Effector memory CD8-positive, alpha-beta T cell (primary cell): ENCODE data around the gene ABCC4.

ENCODE experiments used
- ATAC-seq: fragments of 150-1000 bp; cut with Tn5 transposase; replicated peaks from 2 replicates; pipeline ENCODE4 v1.10.0; 2021; ENCODE audit warnings: mild to moderate bottlenecking, moderate library complexity
- DNase-seq, 3 experiments: peaks; one replicate each; pipeline ENCODE4 v3.0.0; 2021
- H3K27ac Mint-ChIP-seq, 2 donors: one replicate each; pipeline ENCODE4 v1.8.0; 2022; ENCODE audit warnings: mild to moderate bottlenecking in 2 of 2, mixed read lengths in 2 of 2, moderate library complexity in 2 of 2
- H3K27me3 Mint-ChIP-seq, 2 donors: one replicate each; pipeline ENCODE4 v1.8.0; 2022; ENCODE audit warnings: mixed read lengths in 2 of 2
- H3K36me3 Mint-ChIP-seq: one replicate; pipeline ENCODE4 v1.8.0; 2022; ENCODE audit warnings: mild to moderate bottlenecking, moderate library complexity, mixed read lengths; ENCODE audit not compliant: insufficient read depth
- H3K4me1 Mint-ChIP-seq, 2 donors: one replicate each; pipeline ENCODE4 v1.8.0; 2022; ENCODE audit warnings: low read depth in 2 of 2, mixed read lengths in 2 of 2
- H3K4me3 Mint-ChIP-seq, 2 donors: one replicate each; pipeline ENCODE4 v1.8.0; 2022; ENCODE audit warnings: mild to moderate bottlenecking in 2 of 2, mixed read lengths in 2 of 2, moderate library complexity in 2 of 2
- H3K9me3 Mint-ChIP-seq, 2 donors: one replicate each; pipeline ENCODE4 v1.8.0; 2022; ENCODE audit warnings: mixed read lengths in 2 of 2

The ABCC4 gene

GRCh38 chr13:95023405-95023804 is 277.8 kb downstream of the ABCC4 start:
- Mint-ChIP-seq H3K36me3 (peaks cover 5% of the 10 kb centered on the region), H3K4me1 (peaks cover 0 to 4% of the 10 kb centered on the region in 2 donors), H3K27me3 (no peaks in the 10 kb centered on the region), H3K27ac (no peak overlapping the region), H3K9me3 (no peaks in the 10 kb centered on the region), H3K4me3 (no peak overlapping the region)
- no peak for DNase-seq
- no peak for ATAC-seq

GRCh38 chr13:95020298-95020987 is 280.8 kb downstream of the ABCC4 start:
- Mint-ChIP-seq H3K36me3 (peaks cover 5% of the 10 kb centered on the region), H3K27ac (no peak overlapping the region), H3K27me3 (no peaks in the 10 kb centered on the region), H3K9me3 (no peaks in the 10 kb centered on the region), H3K4me3 (no peak overlapping the region), H3K4me1 (peaks cover 0 to under 1% of the 10 kb centered on the region in 2 donors)
- ATAC-seq (no peak), DNase-seq (no peak)

- peaks cover 5% of the 10 kb centered on the region for H3K36me3 Mint-ChIP-seq
- H3K27ac Mint-ChIP-seq = no peak overlapping the region
- H3K27me3 Mint-ChIP-seq = no peaks in the 10 kb centered on the region
- H3K4me1 Mint-ChIP-seq = no peaks in the 10 kb centered on the region
- ATAC-seq (no peak), DNase-seq (no peak)
- H3K4me3 Mint-ChIP-seq = no peak overlapping the region
- no peaks in the 10 kb centered on the region for H3K9me3 Mint-ChIP-seq
Measured at GRCh38 chr13:95019886-95020285, 281.4 kb downstream of the ABCC4 start.

- H3K27me3 Mint-ChIP-seq = peaks cover 18 to 21% of the 10 kb centered on the region in 2 donors
- H3K9me3 Mint-ChIP-seq = no peaks in the 10 kb centered on the region
- no peak overlapping the region for H3K4me3 Mint-ChIP-seq
- ATAC-seq = no peak
- no peaks in the 10 kb centered on the region for H3K36me3 Mint-ChIP-seq
- DNase-seq = no peak
- peaks cover 0 to 2% of the 10 kb centered on the region in 2 donors for H3K4me1 Mint-ChIP-seq
- H3K27ac Mint-ChIP-seq = no peak overlapping the region
Measured at GRCh38 chr13:95007322-95007721, 293.9 kb downstream of the ABCC4 start.

- no peaks in the 10 kb centered on the region for H3K36me3 Mint-ChIP-seq
- no peak overlapping the region for H3K27ac Mint-ChIP-seq
- peaks cover 29 to 37% of the 10 kb centered on the region in 2 donors for H3K27me3 Mint-ChIP-seq
- no peaks in the 10 kb centered on the region for H3K9me3 Mint-ChIP-seq
- H3K4me1 Mint-ChIP-seq = peaks cover 0 to 3% of the 10 kb centered on the region in 2 donors
- ATAC-seq = no peak
- DNase-seq = no peak
- H3K4me3 Mint-ChIP-seq = no peak overlapping the region
Measured at GRCh38 chr13:95005300-95005699, 296.0 kb downstream of the ABCC4 start.

GRCh38 chr13:95003019-95003813 is 298.0 kb downstream of the ABCC4 start:
- Mint-ChIP-seq H3K27me3 (peaks cover 37 to 40% of the 10 kb centered on the region in 2 donors), H3K36me3 (no peaks in the 10 kb centered on the region), H3K4me3 (no peak overlapping the region), H3K27ac (no peak overlapping the region), H3K4me1 (peaks cover 0 to 3% of the 10 kb centered on the region in 2 donors), H3K9me3 (no peaks in the 10 kb centered on the region)
- DNase-seq = no peak
- no peak for ATAC-seq

- H3K36me3 Mint-ChIP-seq = no peaks in the 10 kb centered on the region
- no peak overlapping the region for H3K27ac Mint-ChIP-seq
- H3K9me3 Mint-ChIP-seq = no peaks in the 10 kb centered on the region
- DNase-seq (no peak), ATAC-seq (no peak)
- H3K4me1 Mint-ChIP-seq = peaks cover 0 to 3% of the 10 kb centered on the region in 2 donors
- peaks cover 43 to 46% of the 10 kb centered on the region in 2 donors for H3K27me3 Mint-ChIP-seq
- no peak overlapping the region for H3K4me3 Mint-ChIP-seq
Measured at GRCh38 chr13:95002126-95002525, 299.1 kb downstream of the ABCC4 start.

- H3K36me3 Mint-ChIP-seq = no peaks in the 10 kb centered on the region
- no peak overlapping the region for H3K27ac Mint-ChIP-seq
- H3K27me3 Mint-ChIP-seq = peaks cover 51 to 52% of the 10 kb centered on the region in 2 donors
- ATAC-seq (no peak), DNase-seq (no peak)
- no peaks in the 10 kb centered on the region for H3K9me3 Mint-ChIP-seq
- peaks cover 0 to 3% of the 10 kb centered on the region in 2 donors for H3K4me1 Mint-ChIP-seq
- H3K4me3 Mint-ChIP-seq = no peak overlapping the region
Measured at GRCh38 chr13:94999871-95000270, 301.4 kb downstream of the ABCC4 start.

- ATAC-seq (no peak), DNase-seq (no peak)
- H3K27ac Mint-ChIP-seq = no peak overlapping the region
- H3K4me1 Mint-ChIP-seq = no peaks in the 10 kb centered on the region
- H3K36me3 Mint-ChIP-seq = no peaks in the 10 kb centered on the region
- peaks cover 33 to 45% of the 10 kb centered on the region in 2 donors for H3K27me3 Mint-ChIP-seq
- H3K9me3 Mint-ChIP-seq = no peaks in the 10 kb centered on the region
- no peak overlapping the region for H3K4me3 Mint-ChIP-seq
Measured at GRCh38 chr13:94997126-94997525, 304.1 kb downstream of the ABCC4 start.

- Mint-ChIP-seq H3K27ac (no peak overlapping the region), H3K36me3 (no peaks in the 10 kb centered on the region), H3K9me3 (no peaks in the 10 kb centered on the region), H3K4me1 (no peaks in the 10 kb centered on the region), H3K27me3 (peaks cover 28 to 38% of the 10 kb centered on the region in 2 donors), H3K4me3 (no peak overlapping the region)
- no peak for DNase-seq
- no peak for ATAC-seq
Measured at GRCh38 chr13:94996445-94996844, 304.8 kb downstream of the ABCC4 start.

GRCh38 chr13:94994506-94994905 is 306.7 kb downstream of the ABCC4 start:
- DNase-seq (no peak), ATAC-seq (no peak)
- Mint-ChIP-seq H3K4me3 (no peak overlapping the region), H3K4me1 (no peaks in the 10 kb centered on the region), H3K36me3 (no peaks in the 10 kb centered on the region), H3K27me3 (peaks cover 22 to 49% of the 10 kb centered on the region in 2 donors), H3K9me3 (no peaks in the 10 kb centered on the region), H3K27ac (no peak overlapping the region)

GRCh38 chr13:94993616-94994015 is 307.6 kb downstream of the ABCC4 start:
- Mint-ChIP-seq H3K27ac (no peak overlapping the region), H3K9me3 (no peaks in the 10 kb centered on the region), H3K27me3 (peaks cover 22 to 49% of the 10 kb centered on the region in 2 donors), H3K4me3 (no peak overlapping the region), H3K36me3 (no peaks in the 10 kb centered on the region), H3K4me1 (no peaks in the 10 kb centered on the region)
- ATAC-seq (no peak), DNase-seq (no peak)

- Mint-ChIP-seq H3K4me1 (no peaks in the 10 kb centered on the region), H3K4me3 (no peak overlapping the region), H3K36me3 (no peaks in the 10 kb centered on the region), H3K27ac (no peak overlapping the region), H3K9me3 (no peaks in the 10 kb centered on the region), H3K27me3 (peaks cover 12 to 43% of the 10 kb centered on the region in 2 donors)
- ATAC-seq (no peak), DNase-seq (no peak)
Measured at GRCh38 chr13:94992036-94992960, 309.0 kb downstream of the ABCC4 start.
